PFSK-1 (cell line): ENCODE results near the gene UBE2V1.

Source experiments
- FOXP2 ChIP-seq: optimal IDR thresholded peaks from 2 replicates; pipeline ENCODE3; 2011; ENCODE audit warnings: borderline replicate concordance, control low read depth, inconsistent platforms; ENCODE audit not compliant: insufficient read depth; ENCODE audit errors: extremely low read length, extremely low read depth
- POLR2AphosphoS5 ChIP-seq: IDR thresholded peaks from 2 replicates; pipeline ENCODE4 v1.6.1; 2012; ENCODE audit warnings: low read depth, mild to moderate bottlenecking, control low read depth, low read length, moderate library complexity
- SIN3A ChIP-seq: IDR thresholded peaks from 2 replicates; pipeline ENCODE4 v1.6.1; 2012; ENCODE audit warnings: mild to moderate bottlenecking, low read length, moderate library complexity, borderline replicate concordance; ENCODE audit not compliant: insufficient read depth
- TAF1 ChIP-seq: IDR thresholded peaks from 2 replicates; pipeline ENCODE4 v1.6.1; 2012; ENCODE audit warnings: low read length, control low read depth, borderline replicate concordance; ENCODE audit not compliant: insufficient read depth
- TF ChIP-seq, protein P1 (sequence below), 2 experiments: IDR thresholded peaks; 2 replicates each; pipeline versions ENCODE4 v1.6.1 to v1.8.0; 2011 to 2012; ENCODE audit warnings: low read depth in 2 of 2, low read length in 2 of 2, control low read depth in 1 of 2, inconsistent platforms in 1 of 2, mild to moderate bottlenecking in 1 of 2, moderate library complexity in 1 of 2; ENCODE audit not compliant: insufficient read depth in 1 of 2

Gene UBE2V1

DNA sequence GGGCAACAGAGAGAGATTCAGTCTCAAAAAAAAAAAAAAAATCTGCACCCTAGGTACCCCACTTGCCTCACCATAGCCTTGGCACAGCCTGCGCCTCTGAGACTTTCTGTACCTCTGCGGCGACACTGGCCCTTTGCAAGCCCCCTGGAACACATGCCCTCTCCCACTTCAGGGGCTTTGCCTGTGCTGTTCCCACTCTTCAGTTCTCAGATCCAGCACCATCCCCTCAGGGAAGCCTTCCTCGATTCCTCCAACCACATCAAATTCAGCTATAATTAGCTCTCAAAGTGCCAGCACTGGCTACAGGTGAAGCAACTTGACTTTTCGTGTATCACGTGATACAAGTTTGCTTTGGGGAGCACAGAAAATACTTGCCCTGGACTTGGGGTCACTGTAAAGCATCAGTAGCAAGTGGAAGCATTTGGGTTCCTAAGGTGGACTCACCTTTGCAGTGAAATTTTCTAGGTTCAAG is 2.1 kb upstream of the UBE2V1 start:
- no peak for TF ChIP-seq TAF1
- TF ChIP-seq, protein P1, sequence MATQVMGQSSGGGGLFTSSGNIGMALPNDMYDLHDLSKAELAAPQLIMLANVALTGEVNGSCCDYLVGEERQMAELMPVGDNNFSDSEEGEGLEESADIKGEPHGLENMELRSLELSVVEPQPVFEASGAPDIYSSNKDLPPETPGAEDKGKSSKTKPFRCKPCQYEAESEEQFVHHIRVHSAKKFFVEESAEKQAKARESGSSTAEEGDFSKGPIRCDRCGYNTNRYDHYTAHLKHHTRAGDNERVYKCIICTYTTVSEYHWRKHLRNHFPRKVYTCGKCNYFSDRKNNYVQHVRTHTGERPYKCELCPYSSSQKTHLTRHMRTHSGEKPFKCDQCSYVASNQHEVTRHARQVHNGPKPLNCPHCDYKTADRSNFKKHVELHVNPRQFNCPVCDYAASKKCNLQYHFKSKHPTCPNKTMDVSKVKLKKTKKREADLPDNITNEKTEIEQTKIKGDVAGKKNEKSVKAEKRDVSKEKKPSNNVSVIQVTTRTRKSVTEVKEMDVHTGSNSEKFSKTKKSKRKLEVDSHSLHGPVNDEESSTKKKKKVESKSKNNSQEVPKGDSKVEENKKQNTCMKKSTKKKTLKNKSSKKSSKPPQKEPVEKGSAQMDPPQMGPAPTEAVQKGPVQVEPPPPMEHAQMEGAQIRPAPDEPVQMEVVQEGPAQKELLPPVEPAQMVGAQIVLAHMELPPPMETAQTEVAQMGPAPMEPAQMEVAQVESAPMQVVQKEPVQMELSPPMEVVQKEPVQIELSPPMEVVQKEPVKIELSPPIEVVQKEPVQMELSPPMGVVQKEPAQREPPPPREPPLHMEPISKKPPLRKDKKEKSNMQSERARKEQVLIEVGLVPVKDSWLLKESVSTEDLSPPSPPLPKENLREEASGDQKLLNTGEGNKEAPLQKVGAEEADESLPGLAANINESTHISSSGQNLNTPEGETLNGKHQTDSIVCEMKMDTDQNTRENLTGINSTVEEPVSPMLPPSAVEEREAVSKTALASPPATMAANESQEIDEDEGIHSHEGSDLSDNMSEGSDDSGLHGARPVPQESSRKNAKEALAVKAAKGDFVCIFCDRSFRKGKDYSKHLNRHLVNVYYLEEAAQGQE (IDR thresholded peaks at IDR 0.05; ENCODE audit: insufficient read depth in 1 of 2, low read depth in 2 of 2, low read length in 2 of 2) = no peak
- no peak for TF ChIP-seq POLR2AphosphoS5
- no peak for TF ChIP-seq FOXP2
- TF ChIP-seq SIN3A = no peak

DNA sequence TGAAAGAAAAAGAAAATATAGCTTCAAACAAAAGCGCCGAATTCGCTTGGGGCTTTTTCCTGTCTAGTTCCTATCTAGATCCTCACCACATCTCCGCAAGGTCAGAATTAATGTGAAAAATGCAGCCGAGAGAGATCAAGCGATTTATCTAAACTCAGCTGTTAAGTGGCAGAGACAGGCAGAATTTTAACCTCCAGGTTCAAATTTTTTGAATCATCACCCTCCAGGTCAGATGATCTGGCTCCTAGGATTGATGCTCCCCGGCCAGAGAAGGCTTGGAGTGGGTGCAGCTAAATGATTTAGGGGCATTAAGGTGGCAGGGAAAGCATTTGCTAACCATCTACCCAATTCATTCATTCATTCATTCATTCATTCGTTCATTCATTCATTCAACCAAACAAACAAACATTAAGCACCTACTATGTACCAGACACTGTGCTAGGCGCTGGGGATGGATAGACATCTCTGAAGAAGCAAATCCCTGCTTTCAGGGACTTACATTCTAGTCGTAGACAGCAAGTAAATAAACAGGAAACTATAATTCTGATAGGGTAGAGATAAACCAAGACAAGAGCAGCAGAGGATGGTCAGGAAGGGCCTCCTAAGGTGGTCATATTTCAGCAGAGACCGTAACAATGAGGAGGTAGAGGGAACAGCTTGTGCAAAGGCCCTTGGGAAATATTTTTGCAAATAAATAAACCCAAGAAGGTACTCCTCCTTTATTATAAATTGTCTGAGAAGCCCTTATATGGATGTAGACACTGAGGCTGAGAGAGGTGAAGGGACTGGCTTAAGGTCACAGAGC is 672 bp upstream of the UBE2V1 start:
- TF ChIP-seq FOXP2 = no peak
- TF ChIP-seq TAF1 = peak; percentile 32; the same call in 1 of the 2 replicates
- TF ChIP-seq POLR2AphosphoS5 = no peak

DNA sequence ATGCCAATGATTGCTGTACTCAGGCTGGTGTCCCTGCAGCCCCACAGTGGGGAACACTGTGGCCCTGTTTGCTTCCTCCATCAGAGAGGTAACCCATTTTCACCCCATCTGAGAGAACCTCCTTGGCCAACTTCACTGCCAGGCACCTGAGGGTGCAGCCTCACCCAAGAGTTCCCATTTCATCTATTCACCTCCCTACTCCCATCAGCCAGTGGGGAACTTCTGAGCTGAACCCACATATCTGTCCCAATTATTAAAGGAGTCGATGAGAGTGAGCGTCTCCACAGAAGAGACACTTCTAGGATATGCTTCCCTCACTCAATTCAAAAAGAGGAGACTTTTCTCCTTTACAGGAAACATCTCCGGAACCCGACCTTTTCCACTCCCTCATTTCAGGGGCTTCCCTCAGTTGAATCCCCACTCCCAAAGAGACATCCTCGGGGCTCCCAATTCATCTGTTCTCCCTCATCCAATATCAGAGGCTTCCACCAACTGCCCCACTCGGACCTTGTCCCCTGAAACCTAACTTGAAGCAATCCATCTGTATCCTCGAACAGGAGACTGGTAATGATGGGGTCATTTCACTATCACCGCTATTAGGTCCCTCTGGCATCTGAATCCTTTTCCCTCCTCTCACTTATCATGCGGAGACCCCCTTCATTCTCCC is 988 bp downstream of the UBE2V1 start:
- TF ChIP-seq POLR2AphosphoS5 (no peak), SIN3A (no peak), TAF1 (no peak), FOXP2 (no peak)
- TF ChIP-seq, protein P1 (IDR thresholded peaks at IDR 0.05; ENCODE audit: insufficient read depth in 1 of 2, low read depth in 2 of 2, low read length in 2 of 2) = no peak

DNA sequence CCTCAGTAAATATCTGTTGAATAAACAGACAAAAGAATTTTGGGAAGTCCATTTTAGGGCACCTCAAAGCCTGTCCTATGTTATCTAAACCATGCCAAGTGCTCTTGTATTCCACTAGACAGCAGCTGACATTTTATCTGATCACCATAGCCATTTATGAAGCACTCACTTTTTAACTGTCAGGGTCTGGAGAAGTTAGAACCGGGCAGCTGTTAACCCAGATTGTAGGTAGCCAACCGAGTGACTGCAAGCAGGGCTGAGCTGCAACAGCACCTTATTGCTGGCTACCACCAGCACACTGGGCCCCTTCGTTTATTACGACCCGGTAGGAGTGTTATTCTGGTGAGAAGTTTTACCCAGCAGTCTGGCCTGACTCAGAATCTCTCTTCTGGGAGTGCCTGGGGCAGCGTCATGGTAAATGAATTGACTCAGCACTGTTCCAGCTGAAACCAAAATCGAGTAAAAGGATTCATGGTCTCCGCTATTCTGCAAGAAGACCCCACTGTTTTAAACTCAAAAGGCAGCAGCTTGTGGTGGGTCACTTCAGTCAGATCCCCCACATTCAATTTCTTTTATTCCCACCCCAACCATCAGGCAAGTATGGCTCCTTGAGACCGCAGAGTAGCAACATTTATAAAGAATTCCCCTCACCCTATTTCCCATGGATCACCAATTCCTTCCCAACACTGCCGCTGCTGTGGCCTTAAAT is 1.7 kb downstream of the UBE2V1 start:
- no peak for TF ChIP-seq TAF1
- no peak for TF ChIP-seq POLR2AphosphoS5
- no peak for TF ChIP-seq FOXP2
- TF ChIP-seq, protein P1 (IDR thresholded peaks at IDR 0.05; ENCODE audit: insufficient read depth in 1 of 2, low read depth in 2 of 2, low read length in 2 of 2) = no peak
- TF ChIP-seq SIN3A = no peak

DNA sequence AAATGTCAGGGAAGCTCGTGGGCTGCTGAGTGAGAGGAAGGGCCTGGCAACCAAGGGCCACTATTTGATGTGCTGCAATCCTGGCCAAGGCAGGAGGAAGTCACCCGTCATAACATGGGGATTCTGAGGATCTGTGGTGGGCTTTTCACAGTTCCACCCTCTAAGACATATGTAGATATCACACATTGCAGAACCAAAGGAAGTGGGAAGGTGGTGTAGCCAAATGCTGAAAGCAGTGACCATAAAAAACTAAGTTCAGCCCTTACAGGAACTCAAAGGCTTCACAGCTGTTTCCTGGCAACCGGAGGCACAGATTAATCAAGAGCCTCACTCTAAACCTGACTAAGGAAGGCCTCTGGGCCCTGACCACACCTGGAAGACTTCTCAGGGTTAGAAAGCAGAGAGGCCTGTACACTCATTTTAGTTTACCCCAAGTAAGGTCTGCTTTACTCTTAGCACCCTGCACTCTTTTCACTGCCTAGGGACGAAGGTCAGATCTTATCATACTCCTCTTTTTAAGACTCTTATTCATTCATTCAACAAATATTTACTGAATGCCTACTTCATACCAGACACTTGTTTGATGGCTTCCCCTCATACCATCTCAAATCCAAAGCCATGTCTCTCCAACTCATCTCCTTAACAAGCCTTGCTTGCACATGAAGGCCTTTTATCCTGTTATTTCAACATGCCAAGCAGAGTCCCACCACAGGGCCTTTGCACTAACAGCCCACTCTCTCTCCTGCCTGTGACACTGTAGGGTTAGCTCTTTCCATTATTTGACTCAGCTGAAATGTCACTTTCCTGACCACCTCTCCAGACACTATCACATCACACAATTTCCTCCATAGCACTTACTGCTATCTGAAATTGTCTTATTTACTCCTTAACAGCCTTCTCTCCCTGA is 2.6 kb downstream of the UBE2V1 start:
- TF ChIP-seq POLR2AphosphoS5 (no peak), SIN3A (no peak), FOXP2 (no peak), TAF1 (no peak)
- TF ChIP-seq, protein P1 (IDR thresholded peaks at IDR 0.05; ENCODE audit: insufficient read depth in 1 of 2, low read depth in 2 of 2, low read length in 2 of 2) = no peak
